Measurements from ENCODE around the gene TIAL1.
A peak's percentile ranks its signal among the peaks of the same experiment; 100 is the strongest.
"Not testable (repeated sequence)": the region's sequence is repeated elsewhere in the genome, so short reads cannot be mapped to it uniquely, and the experiment has no call there.

Gene TIAL1

DNA sequence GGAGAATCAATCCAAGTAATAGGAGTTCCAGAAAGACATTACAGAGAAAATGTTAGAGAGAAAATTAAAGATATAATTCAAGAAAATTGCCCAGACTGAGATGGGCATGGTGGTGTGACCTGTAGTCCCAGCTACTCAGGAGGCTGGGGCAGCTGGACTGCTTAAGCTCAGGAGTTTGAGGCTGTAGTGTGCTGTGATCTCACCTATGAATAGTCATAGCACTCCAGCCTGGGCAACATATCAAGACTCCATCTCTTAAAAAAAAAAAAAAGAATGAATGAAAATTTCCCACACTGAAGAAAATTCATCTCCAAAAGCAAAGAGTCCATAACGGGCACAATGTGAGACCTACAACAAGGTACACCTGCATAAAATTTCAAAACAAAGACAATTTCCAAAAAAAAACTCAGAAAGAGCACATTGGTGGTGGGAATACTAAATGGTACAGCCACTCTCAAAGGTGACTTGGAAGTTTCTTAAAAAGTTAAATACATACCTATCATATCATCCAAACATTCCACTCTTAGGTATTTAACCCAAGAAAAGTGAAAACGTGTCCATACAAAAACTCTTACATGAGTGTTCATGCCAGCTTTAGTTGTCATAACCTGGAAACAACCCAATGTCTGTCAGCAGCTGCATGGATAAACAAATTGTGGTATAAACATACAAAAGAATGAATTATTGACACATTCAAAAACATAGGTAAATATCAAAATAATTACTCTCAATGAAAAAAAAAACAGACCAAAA is 47.3 kb downstream of the TIAL1 start:
- no peak for DNase-seq (ENCODE audit: low read depth)

DNA sequence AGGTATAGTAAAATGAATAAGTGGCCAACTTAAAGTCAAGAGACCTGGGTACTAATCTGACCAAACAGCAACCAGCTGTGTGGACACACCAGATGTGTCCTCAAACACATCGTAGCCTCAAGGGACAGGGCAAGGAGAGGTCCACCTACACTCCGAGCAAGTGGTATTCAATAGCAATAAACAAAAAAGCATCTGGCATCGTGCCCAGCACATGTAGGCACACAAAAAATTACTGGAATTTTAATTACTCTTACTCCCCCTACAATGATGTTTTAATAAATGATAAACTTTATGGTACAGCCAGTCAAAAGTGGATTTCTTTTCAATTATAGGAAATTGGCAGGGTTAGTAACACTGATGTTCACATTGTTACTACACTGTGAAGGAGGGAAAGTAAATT is 50.8 kb downstream of the TIAL1 start:
- DNase-seq (ENCODE audit: low read depth): no peak

GRCh38 chr10:119545310-119545709 is 51.5 kb downstream of the TIAL1 start:
- DNase-seq (ENCODE audit: low read depth): no peak

DNA sequence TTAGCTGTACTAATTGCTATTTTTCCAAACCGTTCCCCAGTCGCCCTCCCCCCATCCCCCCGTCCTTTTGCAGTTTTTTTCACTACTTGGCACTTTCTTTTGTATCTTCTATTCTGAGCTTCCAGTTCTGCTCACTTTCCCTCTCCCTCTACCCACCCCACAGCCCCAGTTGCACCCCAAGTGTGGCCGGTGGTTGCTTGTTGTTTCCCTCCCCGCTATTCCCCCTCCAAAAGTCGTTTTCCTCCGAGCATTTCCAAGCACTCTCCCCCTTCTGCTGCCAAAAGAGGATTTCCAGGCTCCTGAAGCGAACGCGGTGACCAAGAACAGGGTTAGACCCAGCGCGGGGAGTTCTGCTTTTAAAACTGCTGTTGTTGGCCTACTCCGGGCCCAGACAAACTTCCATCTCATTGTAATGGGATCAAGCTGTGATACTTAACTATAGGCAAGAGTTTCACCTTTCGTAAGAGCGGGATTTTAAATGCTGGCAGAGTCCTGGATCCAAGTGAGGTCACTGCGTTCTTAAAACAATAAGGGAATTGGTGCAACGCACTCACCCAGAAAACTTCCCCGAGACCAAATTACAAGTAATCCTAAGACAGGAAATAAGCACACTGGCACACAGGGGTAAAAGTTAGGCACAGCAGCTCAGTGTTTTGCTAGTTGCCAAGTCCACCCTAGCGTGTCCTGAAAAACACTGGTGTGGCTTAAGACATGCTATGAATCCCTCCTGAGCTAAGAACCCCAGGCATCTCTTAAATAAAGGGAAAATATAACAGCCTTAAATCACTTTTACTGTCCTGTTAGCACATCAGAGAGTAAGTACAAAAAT is 52.7 kb downstream of the TIAL1 start:
- DNase-seq (ENCODE audit: low read depth): no peak

DNA sequence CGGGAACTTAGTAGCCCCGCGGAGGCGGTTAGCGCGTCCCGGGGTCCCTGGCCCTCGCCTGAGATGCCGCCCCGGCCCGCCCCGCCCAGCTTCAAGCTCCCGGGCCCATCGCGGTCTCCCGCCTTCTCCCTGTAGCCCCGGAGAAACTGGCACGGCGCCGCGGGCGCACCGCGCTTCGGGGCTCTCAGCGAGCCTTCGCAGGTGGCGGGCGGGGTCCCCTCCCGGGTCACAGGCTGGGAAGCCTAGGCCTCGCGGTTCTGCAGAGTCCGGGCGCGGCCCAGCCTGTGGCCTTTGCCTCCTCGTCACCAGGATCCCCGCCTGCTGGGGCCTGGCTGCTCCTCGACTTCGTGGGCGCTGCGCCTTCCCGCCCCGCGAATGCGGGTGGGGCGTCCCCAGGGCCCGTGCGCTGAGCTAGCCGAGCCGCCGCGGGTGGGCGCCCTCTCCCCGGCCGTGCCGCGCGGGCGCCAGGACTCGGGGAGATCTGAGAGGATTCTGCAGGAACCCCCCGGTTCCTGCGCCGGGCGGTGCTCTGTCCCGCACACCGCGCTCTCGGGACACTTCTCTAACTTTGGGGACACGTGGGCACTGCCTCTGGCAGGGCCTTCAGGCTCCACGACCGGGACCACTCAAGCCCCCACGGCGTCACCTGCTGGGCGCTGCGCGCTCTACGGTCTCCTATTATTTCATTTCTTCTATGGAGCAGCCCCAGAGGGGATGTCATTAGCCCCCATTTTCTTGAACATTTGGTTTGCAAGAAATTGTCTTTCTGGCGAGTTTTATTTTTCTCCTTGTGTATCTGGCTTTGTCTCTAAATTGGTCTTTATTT is 53.6 kb downstream of the TIAL1 start:
- peak; percentile 62 for DNase-seq (ENCODE audit: low read depth)

DNA sequence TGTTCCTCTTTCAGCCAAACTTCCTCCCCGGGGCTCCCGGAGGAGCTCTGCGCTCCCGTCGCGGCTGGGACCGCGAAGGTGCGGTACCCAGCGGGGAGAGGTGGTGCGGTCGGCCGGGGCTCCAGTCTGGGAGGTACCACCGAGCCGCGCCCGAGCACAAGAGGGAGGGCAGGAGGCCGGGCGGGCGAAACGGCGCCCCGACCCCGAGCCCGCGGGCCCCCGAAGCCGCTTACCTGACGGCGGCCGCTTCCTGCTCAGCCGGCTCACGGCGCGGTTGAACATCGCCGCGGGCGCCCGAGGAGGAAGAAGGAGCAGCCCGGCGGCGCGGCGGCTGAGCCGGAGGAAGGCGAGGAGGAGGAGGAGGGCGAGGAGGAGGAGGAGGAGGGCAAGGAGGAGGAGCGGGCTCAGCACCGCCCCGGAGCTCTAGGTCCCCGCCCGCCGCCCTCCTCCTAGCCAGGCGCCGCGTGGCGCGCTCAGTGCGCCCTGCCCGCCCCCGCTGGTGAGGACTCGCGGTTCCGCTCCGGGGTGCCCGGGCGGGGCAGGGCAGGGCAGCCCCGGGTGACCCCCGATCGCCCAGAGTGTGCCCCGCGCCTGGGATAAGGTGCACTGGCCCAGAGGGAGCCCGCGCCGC is 54.3 kb downstream of the TIAL1 start, which contains the start of gene RGS10:
RGS10 (minus strand) TSS at position 363 of the 631 bp plus-strand sequence; CDS start at position 282, 81 bp downstream.
- DNase-seq (ENCODE audit: low read depth): peak; percentile 82

DNA sequence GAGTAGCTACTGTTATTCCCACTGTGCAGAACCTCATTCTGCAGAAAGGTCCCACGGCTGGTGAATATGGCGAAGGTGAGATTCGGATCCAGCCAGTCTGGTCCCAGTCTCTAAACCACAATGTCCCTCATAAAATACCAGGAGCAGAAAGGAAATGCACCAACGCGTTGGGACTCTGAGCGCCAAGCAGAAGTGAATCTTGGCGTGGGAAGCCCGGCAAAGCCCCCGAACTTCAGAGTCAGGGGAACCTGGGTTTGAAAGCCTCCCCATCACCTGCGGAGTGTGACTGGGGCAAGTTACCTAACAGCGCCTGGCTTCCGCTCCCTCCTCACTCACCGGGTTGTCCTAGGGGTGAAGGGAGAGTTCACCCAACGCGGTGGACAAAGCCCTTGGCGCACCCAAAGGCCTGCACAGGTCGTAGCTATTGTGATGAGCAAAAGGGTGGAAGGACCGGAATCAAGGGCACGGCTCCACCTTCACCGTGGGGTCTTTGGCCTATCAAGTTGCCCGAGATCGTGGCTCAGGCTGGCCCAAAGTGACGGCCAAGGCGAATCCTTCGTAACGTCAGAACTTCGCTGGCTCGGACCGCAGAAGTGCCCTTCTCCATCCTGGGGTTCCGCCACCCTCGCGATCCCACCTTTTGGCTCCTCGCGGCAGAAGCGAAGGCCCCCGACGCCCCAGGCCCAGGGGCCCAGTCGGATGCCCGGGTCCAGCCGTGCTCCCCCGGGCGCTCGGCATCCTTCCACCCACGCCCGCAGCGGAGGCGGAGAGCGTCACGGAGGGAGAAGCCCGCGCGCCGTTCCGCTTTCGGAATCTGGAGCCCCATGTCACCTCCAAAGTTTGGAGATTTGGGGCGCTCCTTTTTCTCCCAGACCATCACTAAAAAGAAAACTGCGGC is 55.1 kb downstream of the TIAL1 start:
- DNase-seq (ENCODE audit: low read depth): peak; percentile 57

- DNase-seq (ENCODE audit: low read depth): no peak
Observed at GRCh38 chr10:119541046-119541445, 55.7 kb downstream of the TIAL1 start.

- no peak for DNase-seq (ENCODE audit: low read depth)
Observed at GRCh38 chr10:119540038-119540437, 56.7 kb downstream of the TIAL1 start.

DNA sequence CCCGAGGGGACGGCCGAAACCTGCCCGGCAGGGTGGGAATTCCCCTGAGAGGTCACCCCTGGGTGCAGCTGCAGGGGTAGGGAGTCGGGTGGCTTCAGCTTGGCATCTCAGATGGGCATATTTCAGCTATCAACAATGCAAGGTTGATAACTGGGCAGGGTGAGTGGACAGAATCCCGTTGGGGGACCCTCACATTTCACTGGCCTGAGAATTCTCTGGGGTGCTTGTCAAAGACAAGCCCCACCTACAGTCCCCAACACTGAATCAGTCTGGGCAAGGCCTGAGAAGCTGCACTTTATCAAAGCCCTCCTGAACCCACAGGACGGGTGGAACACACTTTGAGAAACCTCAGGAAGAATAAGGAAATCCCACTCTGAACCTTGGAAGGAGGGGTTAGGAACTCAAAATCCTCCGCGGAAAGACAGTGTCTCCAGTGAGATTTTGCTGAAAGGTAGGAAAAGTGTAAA is 57.4 kb downstream of the TIAL1 start:
- DNase-seq (ENCODE audit: low read depth): no peak

DNA sequence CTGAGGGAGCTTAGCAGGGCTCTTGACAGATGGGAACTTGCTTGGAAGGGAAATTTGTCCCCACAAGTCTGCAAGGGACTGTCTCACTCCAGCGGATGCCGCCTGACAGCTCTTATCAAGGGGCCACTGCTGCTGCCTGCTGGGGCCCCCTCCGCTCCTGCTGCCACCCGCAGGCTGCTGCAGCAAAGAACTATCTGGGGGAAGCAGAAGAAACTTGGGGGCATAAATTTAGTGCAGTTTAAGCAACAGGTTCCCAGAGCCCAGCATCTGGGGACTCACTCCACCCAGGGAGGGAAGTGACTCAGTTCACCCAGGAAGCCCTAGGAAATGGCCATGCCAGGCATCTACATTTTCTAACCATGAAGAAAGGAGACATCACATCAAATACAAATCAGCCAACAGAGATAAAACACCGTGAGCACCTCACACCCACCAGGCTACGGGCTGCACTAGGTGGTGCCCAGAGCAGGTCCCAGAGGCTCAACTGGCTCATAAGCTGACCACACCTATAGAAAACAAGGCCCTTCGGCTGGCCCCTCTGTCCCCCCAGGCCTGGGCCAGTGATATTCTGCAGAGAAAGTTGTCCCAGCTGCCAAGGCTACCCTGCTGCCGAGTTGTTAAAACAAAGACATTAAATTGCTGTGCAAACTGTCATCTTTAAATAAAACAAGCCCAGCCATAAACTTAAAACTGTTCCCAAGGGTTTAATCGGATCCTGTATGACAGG is 58.0 kb downstream of the TIAL1 start:
- no peak for DNase-seq (ENCODE audit: low read depth)

GRCh38 chr10:119537953-119538630 is 58.7 kb downstream of the TIAL1 start:
- DNase-seq (ENCODE audit: low read depth): no peak

- DNase-seq (ENCODE audit: low read depth): no peak
Observed at GRCh38 chr10:119536508-119537025, 60.2 kb downstream of the TIAL1 start.

GRCh38 chr10:119535837-119536507 is 60.8 kb downstream of the TIAL1 start:
- no peak for DNase-seq (ENCODE audit: low read depth)

- DNase-seq (ENCODE audit: low read depth): no peak
Observed at GRCh38 chr10:119535305-119535704, 61.5 kb downstream of the TIAL1 start.

GRCh38 chr10:119533473-119533872 is 63.3 kb downstream of the TIAL1 start:
- no peak for DNase-seq (ENCODE audit: low read depth)

GRCh38 chr10:119532791-119533190 is 64.0 kb downstream of the TIAL1 start:
- not testable (repeated sequence) for DNase-seq (ENCODE audit: low read depth)

- DNase-seq (ENCODE audit: low read depth): not testable (repeated sequence)
Observed at GRCh38 chr10:119532251-119532650, 64.5 kb downstream of the TIAL1 start.

- DNase-seq (ENCODE audit: low read depth): no peak
Observed at GRCh38 chr10:119531067-119531466, 65.7 kb downstream of the TIAL1 start.

Measured in activated T-cell treated with anti-CD3 and anti-CD28 coated beads for 24 hours (primary cell).